HG03439 (cell line): ENCODE measurements around the gene MSN.
"Not testable (repeated sequence)": the region's sequence is repeated elsewhere in the genome, so short reads cannot be mapped to it uniquely, and the experiment has no call there.

Experiments
- ATAC-seq: cut with Tn5 transposase; IDR thresholded peaks from one replicate; pipeline ENCODE4 v1.9.1; 2021; ENCODE audit warnings: mild to moderate bottlenecking, moderate library complexity; ENCODE audit not compliant: unreplicated experiment

Gene MSN

DNA sequence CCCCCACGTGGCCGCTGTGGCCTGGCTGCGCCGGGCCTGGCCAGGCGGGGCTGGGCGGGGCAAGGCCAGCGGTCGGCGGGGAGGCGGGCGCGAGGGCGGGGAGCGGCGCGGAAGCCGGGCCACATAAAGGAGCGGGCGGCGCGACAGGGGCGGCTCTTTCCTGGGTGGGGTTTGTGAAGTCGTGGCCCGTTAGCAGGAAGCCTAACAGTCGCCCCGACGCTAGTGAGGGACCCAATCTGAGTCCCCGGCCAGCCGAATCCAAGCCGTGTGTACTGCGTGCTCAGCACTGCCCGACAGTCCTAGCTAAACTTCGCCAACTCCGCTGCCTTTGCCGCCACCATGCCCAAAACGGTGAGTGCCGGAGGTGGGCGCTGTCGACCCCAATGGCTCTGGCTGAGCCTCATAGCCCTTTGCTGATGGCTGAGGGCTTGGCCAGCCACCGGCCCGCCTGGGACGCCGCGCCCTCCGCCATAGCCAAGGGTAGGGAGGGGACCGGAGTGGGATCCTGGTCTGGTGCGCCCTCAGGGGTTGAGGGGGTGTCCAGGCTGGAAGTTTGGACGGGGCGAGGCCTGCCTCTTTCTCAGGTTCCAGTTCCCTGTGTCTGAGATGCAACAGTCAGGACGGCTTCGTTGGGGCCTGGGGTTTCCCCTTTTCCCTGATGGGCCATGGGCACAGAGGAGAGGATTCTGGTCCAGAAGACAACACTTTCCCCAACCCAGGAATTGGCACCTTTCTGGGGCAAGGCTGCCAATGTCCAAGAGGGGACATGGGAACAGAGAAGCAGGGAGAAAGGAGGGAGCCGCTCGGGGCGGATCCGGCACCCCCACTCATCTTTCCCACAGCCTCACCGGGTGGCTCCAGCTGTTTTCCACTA lies at the start of gene MSN:
MSN (plus strand) TSS at position 152 of the 874 bp plus-strand sequence; CDS start at position 340, 188 bp downstream.
- ATAC-seq, result peak; percentile 78

DNA sequence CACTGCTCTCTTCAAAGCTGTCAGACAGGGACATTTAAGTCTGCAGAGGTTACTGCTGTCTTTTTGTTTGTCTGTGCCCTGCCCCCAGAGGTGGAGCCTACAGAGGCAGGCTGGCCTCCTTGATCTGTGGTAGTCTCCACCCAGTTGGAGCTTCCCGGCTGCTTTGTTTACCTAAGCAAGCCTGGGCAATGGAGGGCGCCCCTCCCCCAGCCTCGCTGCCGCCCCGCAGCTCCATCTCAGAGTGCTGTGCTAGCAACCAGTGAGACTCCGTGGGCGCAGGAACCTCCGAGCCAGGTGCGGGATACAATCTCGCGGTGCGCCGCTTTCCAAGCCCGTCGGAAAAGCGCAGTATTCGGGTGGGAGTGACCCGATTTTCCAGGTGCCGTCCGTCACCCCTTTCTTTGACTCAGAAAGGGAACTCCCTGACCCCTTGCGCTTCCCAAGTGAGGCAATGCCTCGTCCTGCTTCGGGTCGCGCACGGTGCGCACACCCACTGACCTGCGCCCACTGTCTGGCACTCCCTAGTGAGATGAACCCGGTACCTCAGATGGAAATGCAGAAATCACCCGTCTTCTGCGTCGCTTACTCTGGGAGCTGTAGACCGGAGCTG lies 47.3 kb upstream of the MSN start:
- ATAC-seq, result not testable (repeated sequence)

DNA sequence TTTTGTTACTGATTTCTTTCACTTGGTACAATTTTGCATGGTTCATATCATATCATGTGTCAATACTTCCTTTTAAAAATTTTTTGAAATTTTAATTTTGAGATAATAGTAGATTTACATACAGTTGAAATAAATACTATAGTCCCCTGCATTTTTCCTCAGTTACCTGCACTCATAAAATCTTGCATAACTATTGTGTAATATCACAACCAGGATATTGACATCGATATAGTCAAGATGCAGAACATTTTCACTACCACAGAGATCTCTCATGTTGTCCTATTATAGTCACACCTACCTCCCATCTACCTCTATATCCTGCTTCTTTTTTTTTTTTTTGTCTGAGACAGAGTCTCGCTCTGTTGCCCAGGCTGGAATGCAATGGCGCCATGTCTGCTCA lies 36.7 kb upstream of the MSN start:
- ATAC-seq, result no peak

DNA sequence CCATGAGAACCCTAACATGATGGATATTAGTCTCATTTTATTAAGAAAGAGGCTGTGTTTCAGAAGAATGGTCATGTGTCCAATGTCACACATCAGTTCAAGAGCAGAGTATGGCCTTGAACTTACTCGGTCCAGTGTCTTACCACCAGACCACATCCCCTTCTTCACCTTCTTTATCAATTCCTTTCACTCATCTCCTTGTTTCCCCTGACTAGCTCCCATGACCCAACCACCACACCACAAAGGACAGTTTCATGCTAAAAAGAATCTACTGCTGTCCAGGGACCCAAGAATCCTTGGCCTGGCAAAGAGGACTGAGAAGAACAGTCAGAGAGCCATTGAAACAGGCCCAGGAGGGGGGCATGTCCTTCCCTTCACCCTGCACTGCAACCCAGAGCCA lies 33.6 kb upstream of the MSN start:
- ATAC-seq, result no peak

DNA sequence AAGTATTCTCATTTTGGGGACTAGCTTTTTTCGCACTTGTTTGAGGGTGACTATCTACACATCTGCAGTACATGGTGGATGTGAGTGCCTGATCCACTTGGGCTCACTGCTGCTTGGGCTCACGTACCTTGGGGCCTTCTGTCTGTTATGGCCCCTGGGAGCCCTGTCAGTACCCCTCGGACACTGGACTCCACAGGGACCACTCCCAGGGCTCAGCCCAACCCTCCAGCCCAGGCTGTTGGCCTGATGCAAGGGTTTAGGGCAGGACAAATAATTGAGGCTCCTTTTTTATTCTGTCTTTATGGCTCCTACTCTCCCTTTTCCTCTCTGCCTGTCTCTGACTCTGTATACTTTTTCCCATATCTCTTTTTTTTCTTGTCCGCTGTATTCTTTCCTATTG lies 32.7 kb upstream of the MSN start:
- ATAC-seq, result no peak

DNA sequence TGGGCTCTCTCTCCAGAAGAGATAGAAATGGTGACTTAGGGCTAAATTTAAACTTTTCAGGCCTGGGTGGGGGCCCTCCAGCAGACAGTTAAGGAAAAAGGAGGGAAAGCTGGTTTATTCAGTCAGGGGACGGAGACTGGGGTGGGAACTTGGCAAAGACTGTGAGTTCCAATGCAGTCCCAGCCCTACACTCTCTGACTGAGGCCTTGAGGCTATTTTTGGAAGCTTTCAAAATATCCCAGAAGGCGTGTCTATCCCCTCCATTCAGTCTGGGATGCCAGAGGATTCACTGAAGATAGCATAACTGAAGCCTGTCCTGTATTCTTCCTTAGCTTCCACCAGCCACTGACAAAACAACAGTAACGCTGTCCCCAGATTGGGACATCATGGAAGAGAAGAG lies 32.1 kb upstream of the MSN start:
- ATAC-seq, result no peak

DNA sequence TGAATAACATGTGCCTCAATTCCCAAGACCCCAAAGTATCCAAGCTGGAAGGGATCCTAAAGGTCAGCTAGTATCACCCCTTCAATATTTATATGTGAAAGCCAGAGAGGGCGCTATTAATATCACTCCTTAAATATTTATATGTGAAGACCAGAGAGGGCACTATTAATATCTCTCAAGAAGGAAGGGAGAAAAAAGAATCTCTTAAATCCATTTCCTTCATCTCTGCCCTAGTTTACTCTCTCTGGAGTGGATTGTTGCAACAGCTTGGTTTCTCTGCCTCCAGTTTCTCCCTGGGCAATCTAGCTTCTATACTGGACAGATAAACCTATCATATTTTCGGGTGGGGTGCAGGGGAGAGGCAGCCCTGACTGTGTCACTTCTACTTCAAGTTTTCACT lies 31.6 kb upstream of the MSN start:
- no peak for ATAC-seq

DNA sequence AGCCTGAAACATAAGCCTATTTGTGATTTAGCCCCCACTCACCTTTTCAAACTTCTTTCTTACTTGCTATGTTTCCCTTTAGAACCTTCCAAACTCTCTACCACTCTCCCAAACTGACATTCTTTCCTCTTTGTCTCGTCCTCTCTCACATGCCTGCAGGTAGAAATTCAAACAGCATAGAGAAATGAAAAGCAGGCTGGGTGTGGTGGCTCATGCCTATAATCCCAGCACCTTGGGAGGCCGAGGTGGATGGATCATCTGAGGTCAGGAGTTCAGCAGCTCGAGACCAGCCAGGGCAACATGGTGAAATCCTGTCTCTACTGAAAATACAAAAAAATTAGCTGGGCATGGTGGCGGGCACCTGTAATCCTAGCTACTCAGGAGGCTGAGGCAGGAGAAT lies 31.2 kb upstream of the MSN start:
- ATAC-seq, result not testable (repeated sequence)

DNA sequence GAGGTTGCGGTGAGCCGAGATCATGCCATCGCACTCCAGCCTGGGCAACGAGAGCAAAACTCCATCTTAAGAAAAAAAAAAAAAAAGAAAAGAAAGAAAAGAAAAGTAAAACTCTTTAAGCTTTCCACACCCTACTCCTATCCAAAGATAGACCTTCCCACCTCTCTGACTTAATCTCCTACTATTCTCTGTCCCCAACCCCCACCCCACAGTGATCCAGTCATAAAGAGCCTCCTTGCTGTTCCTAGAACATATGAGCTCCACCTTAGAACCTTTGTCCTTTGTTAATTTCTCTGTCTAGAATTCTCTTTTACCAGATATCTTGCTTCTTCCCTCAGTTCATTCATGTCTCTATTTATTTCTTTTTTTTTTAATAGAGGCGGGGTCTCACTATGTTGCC lies 30.1 kb upstream of the MSN start:
- ATAC-seq, result no peak

DNA sequence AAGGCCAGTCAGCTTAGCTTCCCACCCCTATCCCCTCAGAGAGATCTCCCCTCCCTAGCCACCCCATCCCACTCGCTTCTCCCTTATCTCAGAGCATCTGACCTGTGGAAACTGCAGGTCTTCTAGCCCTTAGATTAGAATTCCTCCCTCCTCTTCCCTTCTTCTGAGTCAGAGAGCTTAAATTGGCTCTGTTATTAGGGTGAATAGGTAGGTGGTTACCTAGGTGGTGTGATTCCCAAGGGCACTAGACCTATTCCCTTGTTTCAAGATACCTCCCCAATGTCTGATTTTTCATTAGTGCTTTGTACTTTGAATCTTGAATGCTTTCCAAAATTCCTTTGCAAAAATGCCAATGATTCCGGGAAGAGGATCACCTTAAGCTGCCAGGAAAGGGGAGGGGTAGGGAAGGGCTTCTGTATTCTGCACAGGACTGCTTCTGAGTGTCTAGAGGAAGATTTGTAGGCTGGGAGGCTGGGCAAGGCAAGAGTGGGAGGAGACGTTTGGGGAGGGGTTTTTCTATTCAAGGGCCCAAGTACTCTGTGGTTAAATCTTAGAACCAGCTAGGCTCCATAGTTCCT lies 24.5 kb upstream of the MSN start:
- no peak for ATAC-seq

DNA sequence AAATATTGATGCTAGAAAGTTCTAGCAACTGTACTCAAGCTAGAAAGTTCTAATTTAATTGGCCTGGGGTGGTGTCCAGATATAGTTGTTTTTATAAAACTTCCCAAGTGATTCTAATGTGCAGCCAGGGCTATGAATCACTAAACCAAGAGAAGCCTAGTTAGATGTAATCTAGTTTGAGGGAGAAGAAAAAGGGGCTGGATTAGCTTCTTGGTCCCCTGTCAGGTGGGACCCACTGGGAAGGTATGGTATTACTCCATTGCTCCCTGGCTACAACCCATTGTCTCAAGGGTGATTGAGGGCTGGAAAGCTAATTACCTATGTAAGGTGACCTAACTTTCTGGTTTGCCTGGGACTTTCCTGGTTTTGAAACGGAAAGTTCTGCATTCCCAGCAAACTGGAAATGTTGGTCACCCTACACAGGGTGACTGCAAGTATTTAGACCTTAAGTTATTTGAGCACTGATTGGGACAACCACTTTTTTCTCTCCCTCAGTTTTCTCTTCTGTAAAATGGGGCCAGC lies 23.9 kb upstream of the MSN start:
- ATAC-seq, result no peak

DNA sequence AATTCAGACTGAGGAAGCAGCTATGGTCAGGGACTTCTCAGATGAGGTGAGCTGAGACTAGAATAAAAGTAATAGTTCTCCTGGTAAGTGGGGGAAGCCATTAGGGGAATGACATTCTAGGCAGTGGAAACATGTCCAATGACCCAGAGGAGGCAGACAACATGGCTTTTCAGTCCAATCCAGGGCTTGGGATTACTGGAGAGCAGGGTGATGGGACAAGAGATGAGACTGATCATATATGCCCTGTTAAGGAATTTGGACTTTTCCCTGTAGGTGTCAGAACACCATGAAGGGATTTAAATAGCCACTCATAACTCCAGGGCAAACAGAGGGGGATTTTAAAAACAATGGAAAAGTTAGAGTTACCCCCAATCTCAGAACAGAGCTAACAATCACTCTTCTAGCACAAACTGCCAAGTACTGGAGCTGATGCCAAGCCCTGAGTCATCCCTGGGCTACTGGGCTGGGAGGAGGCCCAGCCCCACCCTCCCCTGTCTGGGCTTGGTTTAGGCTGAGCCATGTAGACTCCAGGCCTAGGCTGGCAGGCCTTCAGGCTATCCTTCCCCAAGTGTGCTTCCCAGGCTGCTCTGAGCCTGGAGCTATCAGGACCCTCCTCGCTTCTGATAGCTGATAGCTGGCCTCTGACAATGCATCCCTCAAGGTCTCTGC lies 22.7 kb upstream of the MSN start:
- no peak for ATAC-seq

DNA sequence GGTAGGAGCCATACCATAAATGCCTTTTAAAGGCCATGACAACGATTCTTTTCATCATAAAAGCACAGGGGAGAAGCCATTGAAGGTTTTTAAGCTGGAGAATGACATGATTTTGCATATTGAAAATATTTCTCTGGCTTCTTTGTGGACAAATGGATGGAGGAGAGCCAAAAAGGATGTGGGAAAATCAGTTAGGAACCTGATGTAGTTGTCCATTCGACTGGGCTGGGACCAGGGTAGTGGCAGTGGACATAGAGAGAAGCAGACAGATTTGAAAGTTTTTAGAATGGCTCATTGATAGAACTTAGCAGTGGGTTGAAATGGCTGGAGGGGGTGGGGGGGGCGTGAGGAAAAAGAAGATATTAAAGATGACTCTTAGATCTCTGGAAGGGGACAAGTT lies 19.7 kb upstream of the MSN start:
- ATAC-seq, result no peak

DNA sequence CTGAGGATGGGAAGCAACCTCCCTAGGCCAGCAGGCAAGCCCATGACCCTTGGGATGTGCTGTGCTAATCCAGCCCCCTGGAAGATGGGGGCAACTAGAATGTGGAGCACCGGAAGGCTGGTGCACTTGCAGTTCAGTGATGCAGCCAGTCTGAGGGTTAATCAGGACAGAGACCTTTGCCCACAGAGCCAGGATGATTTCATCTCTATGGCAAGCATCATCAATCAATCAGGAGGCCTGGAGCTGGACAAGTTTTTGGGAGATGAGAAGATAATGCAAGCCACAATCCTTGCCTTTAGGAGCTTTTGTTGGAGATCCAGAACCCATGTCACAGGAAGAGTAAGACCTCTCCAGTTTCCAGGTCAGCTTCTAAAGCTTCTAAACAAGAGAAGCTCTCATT lies 15.4 kb upstream of the MSN start:
- ATAC-seq, result no peak

DNA sequence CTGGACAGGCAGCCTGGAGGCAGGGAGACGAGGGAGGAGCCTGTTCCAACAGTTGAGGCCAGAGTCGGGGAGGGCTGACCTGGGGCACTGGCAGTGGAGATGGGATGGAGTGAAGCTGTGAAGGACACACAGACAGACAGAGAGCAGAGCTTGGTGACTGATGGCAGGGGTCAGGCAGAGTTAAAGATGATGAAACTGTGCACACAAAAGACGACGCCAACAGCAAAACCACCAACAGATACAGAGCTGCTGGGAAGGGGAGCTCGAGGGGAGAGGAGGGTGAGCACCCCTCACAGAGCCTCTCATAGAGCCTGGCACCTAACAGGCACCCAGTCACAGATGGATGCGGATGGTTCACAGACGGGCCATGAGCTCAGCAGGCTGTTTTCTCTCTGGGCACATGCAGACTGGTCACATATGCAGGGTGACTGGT lies 10.4 kb upstream of the MSN start:
- ATAC-seq, result not testable (repeated sequence)

DNA sequence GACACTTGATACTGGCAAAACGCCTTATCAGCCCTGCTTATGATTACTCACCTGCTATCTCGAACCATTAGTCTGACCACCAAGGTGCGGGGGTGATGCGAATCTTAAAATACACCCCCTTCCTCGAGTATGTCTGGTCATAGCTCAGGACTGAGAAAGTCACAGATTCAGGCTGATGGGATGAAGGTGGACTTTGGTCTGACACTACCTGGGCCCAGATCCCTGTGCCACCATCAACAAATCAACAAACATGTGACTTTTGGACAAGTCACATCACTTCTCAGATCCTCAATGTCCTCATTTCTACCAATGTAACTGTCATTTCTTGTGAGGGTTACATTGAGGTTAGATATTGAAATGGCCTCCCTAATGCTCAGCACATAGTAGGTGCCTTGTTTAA lies 9.8 kb upstream of the MSN start:
- no peak for ATAC-seq

DNA sequence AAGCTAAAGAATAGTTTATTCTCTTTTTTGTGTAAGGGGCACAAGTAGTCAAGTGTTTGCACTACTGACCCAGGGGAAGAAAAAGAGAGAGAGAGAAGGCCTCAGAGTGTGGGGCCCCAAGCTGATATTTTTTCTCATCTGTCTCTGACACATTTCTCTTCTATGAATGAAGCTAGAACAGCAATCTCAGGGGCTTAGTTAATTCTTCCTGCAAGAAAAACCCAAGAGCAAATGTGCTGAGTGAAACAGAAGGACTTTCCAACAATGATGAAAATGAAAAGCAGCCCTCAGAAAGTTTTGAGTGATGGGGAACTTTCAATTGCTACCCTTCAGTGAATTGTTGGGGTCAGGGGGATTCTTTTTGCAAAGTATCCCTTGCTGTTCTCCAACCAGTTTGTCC lies 9.2 kb upstream of the MSN start:
- no peak for ATAC-seq

DNA sequence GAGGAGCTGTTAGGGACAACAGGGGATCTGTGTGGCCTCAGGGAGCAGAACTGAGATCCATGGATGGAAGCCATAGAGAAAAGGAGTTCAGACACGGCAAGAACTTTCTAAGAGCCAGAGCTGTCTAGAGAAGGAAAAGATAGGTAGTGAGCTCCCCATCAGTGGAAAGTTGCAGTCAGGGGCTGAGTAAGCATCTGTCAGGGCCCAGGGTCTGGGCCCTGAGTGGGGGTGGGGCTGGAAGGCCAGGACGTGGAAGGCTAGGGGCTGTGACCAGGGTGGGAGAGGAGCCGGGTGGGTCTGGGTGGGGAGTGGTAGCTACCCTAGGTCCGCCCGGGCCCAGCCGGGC lies 324 bp upstream of the MSN start:
- ATAC-seq, result peak; percentile 28

DNA sequence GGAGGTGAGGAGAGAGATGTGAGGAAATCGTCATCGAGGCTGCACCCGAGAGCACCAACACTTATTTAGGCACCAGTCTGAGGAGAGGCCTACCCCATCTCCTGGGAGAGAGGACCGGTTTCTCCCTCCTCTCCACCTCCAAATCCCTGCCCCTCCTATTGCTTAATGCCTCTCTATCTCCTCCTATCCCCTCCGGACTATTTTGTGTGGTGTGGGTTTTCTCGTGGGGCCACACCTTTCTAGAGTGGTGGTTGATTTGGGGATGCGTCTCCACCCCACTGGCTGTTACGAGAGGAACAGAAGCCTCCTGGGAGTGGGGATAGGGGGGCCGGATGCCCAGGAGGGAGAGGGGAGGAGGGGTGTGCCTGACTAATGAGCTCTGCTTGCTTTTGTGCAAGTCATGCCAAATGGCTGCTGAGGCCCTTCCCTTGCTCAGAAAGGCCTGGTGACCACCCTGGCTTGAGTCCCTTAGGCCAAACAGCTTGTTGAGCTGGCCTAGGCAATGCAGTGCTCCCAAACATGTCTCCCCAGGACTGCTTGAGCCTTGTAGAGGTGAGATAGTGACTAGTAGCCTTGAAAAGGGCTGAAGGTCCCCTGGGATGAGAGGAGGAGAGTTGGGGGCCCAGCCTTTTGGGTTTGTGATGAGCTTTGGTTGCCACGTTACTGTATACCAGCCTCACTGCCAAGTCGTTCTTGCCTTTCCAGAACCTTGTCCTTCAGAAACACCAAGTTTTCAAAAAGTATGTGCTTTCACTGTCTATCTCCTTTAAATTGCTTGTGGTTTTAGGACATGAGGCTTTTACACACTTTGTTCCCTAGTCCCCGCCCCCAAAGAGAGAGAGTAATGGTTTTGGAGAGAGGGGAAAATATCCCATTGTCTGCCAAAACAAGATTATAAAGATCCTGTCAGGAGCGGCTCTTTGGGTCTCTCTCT lies 1.2 kb downstream of the MSN start:
- no peak for ATAC-seq

DNA sequence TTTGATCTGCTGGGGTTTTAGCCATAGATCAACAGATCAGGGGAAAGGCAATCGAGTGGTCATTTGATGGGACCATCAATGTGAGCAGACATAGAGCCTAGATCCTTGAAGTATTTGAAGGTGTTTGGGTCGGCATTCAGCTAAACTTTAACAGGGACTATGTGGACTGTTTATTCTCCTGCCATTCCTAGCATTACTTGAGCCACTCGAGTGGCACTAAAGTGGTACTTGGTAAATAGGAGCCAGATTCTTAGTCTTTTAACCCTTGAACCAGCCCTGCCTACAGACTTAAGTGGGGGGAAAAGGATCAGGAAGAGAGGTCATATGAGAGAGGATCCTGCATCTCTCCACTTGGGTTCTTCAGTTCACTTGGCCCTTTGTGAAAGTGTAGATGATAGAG lies 3.8 kb downstream of the MSN start:
- ATAC-seq, result no peak
